H1 (cell line): ENCODE measurements around the gene SPEM1. TPM values are rescaled to one million over a fixed set of nuclear protein-coding genes. Genes with fewer than 3 reads are reported as not detected.

Experiments
- CTCF ChIA-PET: fragments of 300-600 bp; sonication (Branson Sonifier 250); formaldehyde crosslinking; loops from one replicate; lab custom pipeline; 2021; ENCODE audit not compliant: partially characterized antibody; lab: Charles Lee
- POLR2A ChIA-PET: fragments of 300-600 bp; sonication (Branson Sonifier 250); formaldehyde crosslinking; loops from one replicate; lab custom pipeline; 2021; ENCODE audit warnings: inconsistent platforms; ENCODE audit not compliant: partially characterized antibody; lab: Charles Lee
- DNase-seq, 2 experiments: peaks; one replicate each; pipeline versions ENCODE4 v3.0.0 to v3.0.0-alpha.2; 2010 to 2022; ENCODE audit warnings: low spot score in 2 of 2, low read depth in 1 of 2, mixed read lengths in 1 of 2
- FAIRE-seq: peaks from 2 replicates; lab custom pipeline; 2011; peaks lifted over from hg19 to GRCh38; lab: Jason Lieb, UNC
- H2AFZ ChIP-seq: 2 replicates; pipeline ENCODE4 v1.8.1; 2012; ENCODE audit warnings: low read length, inconsistent platforms
- H2AK5ac ChIP-seq: 2 replicates; pipeline ENCODE4 v1.6.1; 2013; ENCODE audit warnings: low read depth, low read length
- H2BK120ac ChIP-seq: replicated peaks from 2 replicates; pipeline ENCODE3; 2013; ENCODE audit warnings: low read depth, low read length, inconsistent platforms
- H2BK12ac ChIP-seq: 2 replicates; pipeline ENCODE4 v1.6.1; 2013; ENCODE audit warnings: low read depth, low read length
- H2BK15ac ChIP-seq: 2 replicates; pipeline ENCODE4 v1.6.1; 2013; ENCODE audit warnings: low read length
- H2BK20ac ChIP-seq: 2 replicates; pipeline ENCODE4 v1.6.1; 2013; ENCODE audit warnings: low read length
- H2BK5ac ChIP-seq: 2 replicates; pipeline ENCODE4 v1.6.1; 2013; ENCODE audit warnings: low read depth, low read length
- H3K14ac ChIP-seq: 2 replicates; pipeline ENCODE4 v1.6.1; 2013; ENCODE audit warnings: inconsistent platforms; ENCODE audit not compliant: insufficient read length
- H3K18ac ChIP-seq: 2 replicates; pipeline ENCODE4 v1.6.1; 2013; ENCODE audit warnings: low read length; ENCODE audit errors: extremely low read depth
- H3K23ac ChIP-seq: 2 replicates; pipeline ENCODE4 v1.6.1; 2013; ENCODE audit warnings: inconsistent platforms; ENCODE audit not compliant: insufficient read length
- H3K23me2 ChIP-seq: 2 replicates; pipeline ENCODE4 v1.6.1; 2013; ENCODE audit warnings: low read depth, low read length
- H3K27ac ChIP-seq: 2 replicates; pipeline ENCODE4 v1.6.1; 2011; ENCODE audit warnings: low read depth, low read length, inconsistent platforms
- H3K27me3 ChIP-seq, 4 experiments: replicated peaks in 1 of 4; 1 replicate in 1 of 4; 2 replicates in 3 of 4; pipeline versions ENCODE4 v1.6.1 to v1.8.1; 2011 to 2013; ENCODE audit warnings: low read length in 3 of 4, mild to moderate bottlenecking in 3 of 4, inconsistent platforms in 2 of 4, mixed read lengths in 2 of 4, moderate library complexity in 1 of 4; ENCODE audit not compliant: control insufficient read depth in 3 of 4, insufficient read depth in 3 of 4; ENCODE audit errors: extremely low read depth in 1 of 4
- H3K36me3 ChIP-seq, 4 experiments: 2 replicates each; pipeline versions ENCODE4 v1.6.1 to v1.8.1; 2011 to 2013; ENCODE audit warnings: mild to moderate bottlenecking in 4 of 4, low read length in 3 of 4, moderate library complexity in 2 of 4, control low read depth in 1 of 4, inconsistent platforms in 1 of 4; ENCODE audit not compliant: insufficient read depth in 4 of 4, control insufficient read depth in 2 of 4
- H3K4ac ChIP-seq: replicated peaks from 2 replicates; pipeline ENCODE3; 2013; ENCODE audit warnings: low read length, low read depth, mixed read lengths, inconsistent platforms; ENCODE audit not compliant: insufficient read length
- H3K4me1 ChIP-seq, 4 experiments: replicated peaks in 1 of 4; 1 replicate in 1 of 4; 2 replicates in 3 of 4; pipeline versions ENCODE4 v1.6.1 to v1.8.1; 2011 to 2013; ENCODE audit warnings: low read length in 3 of 4, inconsistent platforms in 2 of 4, mixed read lengths in 1 of 4; ENCODE audit not compliant: insufficient read depth in 4 of 4, control insufficient read depth in 3 of 4
- H3K4me2 ChIP-seq, 2 experiments: 2 replicates each; pipeline versions ENCODE4 v1.6.1 to v1.8.1; 2011 to 2013; ENCODE audit warnings: low read depth in 2 of 2, low read length in 2 of 2, control low read depth in 1 of 2, inconsistent platforms in 1 of 2, mild to moderate bottlenecking in 1 of 2; ENCODE audit not compliant: insufficient read depth in 1 of 2
- H3K4me3 ChIP-seq, 4 experiments: fragments of 200-600, 300-600 bp in 1 of 4; sonication (generic), shearing (Covaris generic), sonication (Bioruptor Twin) in 1 of 4; 2 replicates each; pipeline versions ENCODE4 v1.5.1 to v1.8.1; 2011 to 2016; ENCODE audit warnings: low read length in 4 of 4, low read depth in 3 of 4, control low read depth in 2 of 4, inconsistent platforms in 2 of 4, mild to moderate bottlenecking in 2 of 4, mixed read lengths in 1 of 4, moderate library complexity in 1 of 4; ENCODE audit not compliant: insufficient read depth in 2 of 4; ENCODE audit errors: extremely low read depth in 1 of 4
- H3K56ac ChIP-seq: replicated peaks from 2 replicates; pipeline ENCODE3; 2013; ENCODE audit warnings: low read depth, mild to moderate bottlenecking, mixed read lengths, low read length, inconsistent platforms; ENCODE audit not compliant: insufficient read length
- H3K79me1 ChIP-seq: 2 replicates; pipeline ENCODE4 v1.6.1; 2013; ENCODE audit warnings: low read depth, low read length, control low read depth
- H3K79me2 ChIP-seq, 2 experiments: 2 replicates each; pipeline versions ENCODE4 v1.6.1 to v1.8.1; 2012 to 2013; ENCODE audit warnings: low read length in 2 of 2, mild to moderate bottlenecking in 2 of 2, inconsistent platforms in 1 of 2; ENCODE audit not compliant: insufficient read depth in 2 of 2, control insufficient read depth in 1 of 2
- H3K9ac ChIP-seq, 4 experiments: replicated peaks in 1 of 4; 1 replicate in 1 of 4; 2 replicates in 3 of 4; pipeline versions ENCODE4 v1.6.1 to v1.8.1; 2011 to 2013; ENCODE audit warnings: low read depth in 3 of 4, low read length in 3 of 4, control low read depth in 2 of 4, mild to moderate bottlenecking in 2 of 4, moderate library complexity in 2 of 4, inconsistent platforms in 1 of 4; ENCODE audit errors: extremely low read depth in 1 of 4
- H3K9me3 ChIP-seq, 2 experiments: 2 replicates each; pipeline versions ENCODE4 v1.6.1 to v1.8.1; 2012 to 2013; ENCODE audit warnings: mild to moderate bottlenecking in 2 of 2, moderate library complexity in 2 of 2, control low read depth in 1 of 2, inconsistent platforms in 1 of 2, low read depth in 1 of 2, low read length in 1 of 2, mixed read lengths in 1 of 2; ENCODE audit not compliant: insufficient read depth in 2 of 2
- H4K20me1 ChIP-seq, 2 experiments: replicated peaks in 1 of 2; 2 replicates each; pipeline versions ENCODE3 to v1.8.1; 2011 to 2013; ENCODE audit warnings: inconsistent platforms in 2 of 2, low read length in 2 of 2, mild to moderate bottlenecking in 1 of 2; ENCODE audit not compliant: insufficient read depth in 2 of 2, control insufficient read depth in 1 of 2
- H4K5ac ChIP-seq: 2 replicates; pipeline ENCODE4 v1.6.1; 2013; ENCODE audit warnings: low read length, low read depth, mixed read lengths, inconsistent platforms; ENCODE audit not compliant: insufficient read length
- H4K8ac ChIP-seq: 2 replicates; pipeline ENCODE4 v1.8.0; 2013; ENCODE audit warnings: mild to moderate bottlenecking, moderate library complexity, low read length, inconsistent platforms; ENCODE audit not compliant: insufficient read depth; ENCODE audit errors: extremely low read depth
- H4K91ac ChIP-seq: replicated peaks from 2 replicates; pipeline ENCODE3; 2013; ENCODE audit warnings: low read length, mixed read lengths, inconsistent platforms; ENCODE audit not compliant: insufficient read length
- ASH2L ChIP-seq: fragments of 200-600, 300-600 bp; sonication (generic); IDR thresholded peaks from one replicate; pipeline ENCODE4 v1.7.1; 2017; ENCODE audit warnings: low read length
- CBX8 ChIP-seq: fragments of 300-800, 300-1000 bp; sonication (generic); IDR thresholded peaks from 2 replicates; pipeline ENCODE4 v1.7.1; 2016; ENCODE audit warnings: low read depth, low read length, borderline replicate concordance
- CEBPB ChIP-seq: IDR thresholded peaks from 2 replicates; pipeline ENCODE4 v1.6.1; 2012; ENCODE audit warnings: low read depth, low read length
- KDM5A ChIP-seq: fragments of 200-600 bp; IDR thresholded peaks from 2 replicates; pipeline ENCODE4 v1.7.1; 2012; ENCODE audit warnings: mild to moderate bottlenecking, low read length, inconsistent platforms, mixed read lengths
- MAFK ChIP-seq: IDR thresholded peaks from 2 replicates; pipeline ENCODE4 v1.6.1; 2012; ENCODE audit warnings: low read depth, mild to moderate bottlenecking, improper control_type of control experiment, low read length
- NANOG ChIP-seq: IDR thresholded peaks from 2 replicates; pipeline ENCODE4 v1.6.1; 2011; ENCODE audit warnings: low read length, low read depth, mild to moderate bottlenecking, inconsistent platforms; ENCODE audit not compliant: insufficient read depth, poor library complexity, severe bottlenecking
- SIN3A ChIP-seq, 2 experiments: IDR thresholded peaks in 1 of 2; conservative IDR thresholded peaks in 1 of 2; 2 replicates each; pipeline ENCODE4 v1.6.1; 2011 to 2012; ENCODE audit warnings: low read length in 2 of 2, improper control_type of control experiment in 1 of 2, low read depth in 1 of 2, mild to moderate bottlenecking in 1 of 2
- SIRT6 ChIP-seq: IDR thresholded peaks from one replicate; pipeline ENCODE4 v1.7.1; 2012; ENCODE audit warnings: low read length, inconsistent platforms
- WGBS, 2 experiments: shearing (Covaris generic) in 1 of 2; methylation state at CpG; one replicate each; pipeline versions ENCODE4 v1.1.6 to v1.1.7; 2013 to 2015; ENCODE audit warnings: low lambda C conversion rate in 2 of 2, mixed read lengths in 2 of 2, inconsistent platforms in 1 of 2, low coverage in 1 of 2, missing lambda C conversion rate in 1 of 2; ENCODE audit not compliant: insufficient replicate concordance in 2 of 2, insufficient coverage in 1 of 2, insufficient read length in 1 of 2; ENCODE audit errors: extremely low coverage in 1 of 2, missing lambda C conversion rate in 1 of 2; 5-methylcytosine and 5-hydroxymethylcytosine counted together
- polyA plus RNA-seq, 7 experiments: library from polyadenylated mRNA; depleted of rRNA in 3 of 7; stranded (reverse) in 5 of 7; unstranded in 2 of 7; fragments of >200 nt in 5 of 7; fragments of 200-250 nt in 2 of 7; gene quantifications; 1 replicate in 5 of 7; 2 replicates in 1 of 7; 4 replicates in 1 of 7; pipeline versions ENCODE4 v1.2.1 to v1.2.3, GENCODE V29; 2011 to 2013; ENCODE audit warnings: missing spikeins in 2 of 7, mixed read lengths in 2 of 7
- total RNA-seq: library from RNA; stranded (reverse); fragmentation: NEBNext Ultra II Directional; extraction: Animal tissue kit (Norgen Biotek cat#: 25700); gene quantifications from 2 replicates; pipeline ENCODE4 v1.2.1, GENCODE V29; 2021

The SPEM1 gene
- total and polyA plus RNA-seq, 2 of the 8 experiments (the other 6 are each of a cell fraction or from before 2014, with no cell fraction given) = not detected

- H4K5ac ChIP-seq = no peak overlapping the region
- ChIA-PET POLR2A (interaction anchor here (0.6 to 2.3 kb wide), 7 partner anchors 9 to 83 kb away, joined by 3 to 11 read pairs (median 4); partner anchors contain the start of genes TMEM102 and TMEM256), CTCF (interaction anchor here (0.6 to 2.4 kb wide), 5 partner anchors 9 to 60 kb away, joined by 3 to 6 read pairs (median 4); no protein-coding TSS in a partner anchor)
- no peak overlapping the region for H4K8ac ChIP-seq
- H2BK20ac ChIP-seq = no peak overlapping the region
- WGBS, 2 experiments = 92% methylated on average over 6 of the region's 6 CpGs; no CpG with 5 or more reads in 1 of the 2 experiments
- 0 out of 2 replicates have a peak, but pooled peaks cover 2% of the 10 kb centered on the region for H3K79me1 ChIP-seq
- no peaks in the 10 kb centered on the region for H3K9me3 ChIP-seq
- H3K36me3 ChIP-seq = peaks cover 2 to 44% (median 25%) of the 10 kb centered on the region in 4 experiments; a peak in 6 of 8 replicates
- H3K56ac ChIP-seq = no peak overlapping the region
- H3K4me2 ChIP-seq = no peak overlapping the region
- H2BK12ac ChIP-seq = no peak overlapping the region
- peaks cover 2 to 19% of the 10 kb centered on the region in 2 experiments for H4K20me1 ChIP-seq
- TF ChIP-seq CBX8 (no peak), KDM5A (no peak), MAFK (no peak), ASH2L (no peak), SIN3A (conservative IDR thresholded peaks at IDR 0.05 in 1 of 2, IDR thresholded peaks at IDR 0.05 in 1 of 2; ENCODE audit: low read depth in 1 of 2, low read length in 2 of 2) (no peak), SIRT6 (no peak), CEBPB (no peak), NANOG (no peak)
- H3K4me1 ChIP-seq = peaks cover 0 to 10% (median 6%) of the 10 kb centered on the region in 4 experiments; a peak in 6 of 7 replicates
- DNase-seq (no peak), FAIRE-seq (no peak)
- H3K27me3 ChIP-seq = no peaks in the 10 kb centered on the region
- H3K79me2 ChIP-seq = no peaks in the 10 kb centered on the region
- H3K4me3 ChIP-seq = no peak overlapping the region
- H2BK15ac ChIP-seq = no peak overlapping the region
- H3K27ac ChIP-seq = no peak overlapping the region
- H3K18ac ChIP-seq = no peak overlapping the region
- H2BK120ac ChIP-seq = no peak overlapping the region
- H3K9ac ChIP-seq = no peak overlapping the region
- no peak overlapping the region for H2AFZ ChIP-seq
- H3K23me2 ChIP-seq = peaks cover 5% of the 10 kb centered on the region; the same call in 1 of the 2 replicates
- no peak overlapping the region for H3K14ac ChIP-seq
- H3K4ac ChIP-seq = no peak overlapping the region
- H2BK5ac ChIP-seq = no peak overlapping the region
- no peak overlapping the region for H2AK5ac ChIP-seq
- no peak overlapping the region for H3K23ac ChIP-seq
- no peak overlapping the region for H4K91ac ChIP-seq
Measured at GRCh38 chr17:7413346-7413985, 6.7 kb upstream of the SPEM1 start.
